ENCODE data around the gene PDLIM4. TPM values are rescaled to one million over a fixed set of nuclear protein-coding genes. Genes with fewer than 3 reads are reported as not detected.

The PDLIM4 gene
- 1 to 10 TPM in 1 of 2 experiments, not detected in 1; 2.3 TPM for total RNA-seq

GRCh38 chr5:132257131-132258101, at the start of gene PDLIM4:
TSS of gene PDLIM4 (plus strand) at chr5:132257696. CDS start at chr5:132257735, 39 bp downstream.
- peaks cover 16% of the 10 kb centered on the region for H3K27me3 Mint-ChIP-seq
- H3K27ac Mint-ChIP-seq, result no peak within 1 kb of the TSS
- no peak within 1 kb of the TSS for H3K4me3 Mint-ChIP-seq
- H3K4me1 Mint-ChIP-seq, result peaks cover 11% of the 10 kb centered on the region
- DNase-seq (peak; percentile 36), ATAC-seq (peak; percentile 28)
- H3K36me3 Mint-ChIP-seq, result no peaks in the 10 kb centered on the region
- CTCF ChIA-PET, result no interaction called here
- H3K9me3 Mint-ChIP-seq (ENCODE audit: low read depth), result no peaks in the 10 kb centered on the region

- Mint-ChIP-seq H3K36me3 (peaks cover 2% of the 10 kb centered on the region), H3K27me3 (no peaks in the 10 kb centered on the region), H3K4me3 (no peak overlapping the region), H3K9me3 (ENCODE audit: low read depth) (no peaks in the 10 kb centered on the region), H3K27ac (no peak overlapping the region), H3K4me1 (peaks cover 4% of the 10 kb centered on the region)
- no peak for ATAC-seq
- no peak for DNase-seq
- CTCF ChIA-PET, result interaction anchor here (1.0 to 1.5 kb wide), 3 partner anchors 11 to 143 kb away, joined by 3 to 4 read pairs (median 3); no protein-coding TSS in a partner anchor
These were observed 49.7 kb upstream of the PDLIM4 start for GRCh38 chr5:132207778-132208177.

GRCh38 chr5:132209131-132209530, 48.4 kb upstream of the PDLIM4 start:
- CTCF ChIA-PET, result interaction anchor here (1.5 kb wide), 1 partner anchor 144 kb away, joined by 4 read pairs; no protein-coding TSS in a partner anchor
- no peak overlapping the region for H3K27ac Mint-ChIP-seq

GRCh38 chr5:132209901-132210545, 47.5 kb upstream of the PDLIM4 start:
- Mint-ChIP-seq H3K27me3 (no peaks in the 10 kb centered on the region), H3K4me3 (no peak overlapping the region), H3K27ac (no peak overlapping the region), H3K9me3 (ENCODE audit: low read depth) (no peaks in the 10 kb centered on the region), H3K36me3 (no peaks in the 10 kb centered on the region), H3K4me1 (peaks cover 4% of the 10 kb centered on the region)
- DNase-seq (no peak), ATAC-seq (no peak)
- CTCF ChIA-PET, result interaction anchor here (0.6 to 1.5 kb wide), 3 partner anchors 28 to 726 kb away, joined by 3 to 6 read pairs (median 3); no protein-coding TSS in a partner anchor

More at GRCh38 chr5:132209131-132209530, 48.4 kb upstream of the PDLIM4 start:
- ATAC-seq (no peak), DNase-seq (no peak)
- no peaks in the 10 kb centered on the region for H3K36me3 Mint-ChIP-seq
- H3K4me1 Mint-ChIP-seq, result peaks cover 4% of the 10 kb centered on the region
- no peaks in the 10 kb centered on the region for H3K9me3 Mint-ChIP-seq (ENCODE audit: low read depth)
- H3K4me3 Mint-ChIP-seq, result no peak overlapping the region
- H3K27me3 Mint-ChIP-seq, result no peaks in the 10 kb centered on the region

GRCh38 chr5:132210944-132211343, 46.6 kb upstream of the PDLIM4 start:
- DNase-seq, result no peak
- Mint-ChIP-seq H3K27me3 (no peaks in the 10 kb centered on the region), H3K36me3 (no peaks in the 10 kb centered on the region)

GRCh38 chr5:132211787-132212186, 45.7 kb upstream of the PDLIM4 start:
- Mint-ChIP-seq H3K27ac (no peak overlapping the region), H3K27me3 (no peaks in the 10 kb centered on the region), H3K4me3 (no peak overlapping the region), H3K9me3 (ENCODE audit: low read depth) (no peaks in the 10 kb centered on the region), H3K36me3 (no peaks in the 10 kb centered on the region), H3K4me1 (peaks cover 4% of the 10 kb centered on the region)
- no peak for DNase-seq
- CTCF ChIA-PET, result interaction anchor here (1.1 to 1.4 kb wide), 2 partner anchors 22 to 27 kb away, joined by 3 to 6 read pairs; no protein-coding TSS in a partner anchor
- ATAC-seq, result no peak

More at GRCh38 chr5:132210944-132211343, 46.6 kb upstream of the PDLIM4 start:
- Mint-ChIP-seq H3K4me3 (no peak overlapping the region), H3K27ac (no peak overlapping the region), H3K4me1 (peaks cover 4% of the 10 kb centered on the region), H3K9me3 (ENCODE audit: low read depth) (no peaks in the 10 kb centered on the region)
- ATAC-seq, result no peak
- CTCF ChIA-PET, result interaction anchor here (1.4 to 1.5 kb wide), 2 partner anchors 28 to 139 kb away, joined by 3 to 6 read pairs; no protein-coding TSS in a partner anchor

- CTCF ChIA-PET, result no interaction called here
- Mint-ChIP-seq H3K9me3 (ENCODE audit: low read depth) (no peaks in the 10 kb centered on the region), H3K4me1 (peaks cover 4% of the 10 kb centered on the region), H3K27me3 (no peaks in the 10 kb centered on the region), H3K4me3 (no peak overlapping the region), H3K36me3 (no peaks in the 10 kb centered on the region), H3K27ac (no peak overlapping the region)
- no peak for ATAC-seq
- DNase-seq, result no peak
These were observed 43.8 kb upstream of the PDLIM4 start for GRCh38 chr5:132213666-132214065.

GRCh38 chr5:132214491-132214890, 43.0 kb upstream of the PDLIM4 start:
- H3K27me3 Mint-ChIP-seq, result no peaks in the 10 kb centered on the region
- DNase-seq (no peak), ATAC-seq (no peak)
- no peaks in the 10 kb centered on the region for H3K36me3 Mint-ChIP-seq
- no peaks in the 10 kb centered on the region for H3K9me3 Mint-ChIP-seq (ENCODE audit: low read depth)
- H3K4me1 Mint-ChIP-seq, result no peaks in the 10 kb centered on the region
- CTCF ChIA-PET, result interaction anchor here (2.5 kb wide), 1 partner anchor 24 kb away, joined by 9 read pairs; no protein-coding TSS in a partner anchor
- no peak overlapping the region for H3K4me3 Mint-ChIP-seq
- no peak overlapping the region for H3K27ac Mint-ChIP-seq

GRCh38 chr5:132215329-132215728, 42.2 kb upstream of the PDLIM4 start:
- CTCF ChIA-PET, result interaction anchor here (2.5 kb wide), 1 partner anchor 23 kb away, joined by 9 read pairs; no protein-coding TSS in a partner anchor
- Mint-ChIP-seq H3K4me3 (no peak overlapping the region), H3K36me3 (no peaks in the 10 kb centered on the region), H3K27me3 (no peaks in the 10 kb centered on the region), H3K27ac (peak overlapping the region; percentile 10), H3K4me1 (no peaks in the 10 kb centered on the region), H3K9me3 (ENCODE audit: low read depth) (no peaks in the 10 kb centered on the region)
- DNase-seq, result no peak
- ATAC-seq, result no peak

- Mint-ChIP-seq H3K27me3 (no peaks in the 10 kb centered on the region), H3K4me3 (no peak overlapping the region), H3K27ac (no peak overlapping the region), H3K9me3 (ENCODE audit: low read depth) (no peaks in the 10 kb centered on the region), H3K4me1 (no peaks in the 10 kb centered on the region), H3K36me3 (no peaks in the 10 kb centered on the region)
- no peak for ATAC-seq
- CTCF ChIA-PET, result interaction anchor here (0.6 kb wide), 1 partner anchor 54 kb away, joined by 3 read pairs; no protein-coding TSS in a partner anchor
- DNase-seq, result no peak
These were observed 39.2 kb upstream of the PDLIM4 start for GRCh38 chr5:132218321-132218720.

- Mint-ChIP-seq H3K4me3 (no peak overlapping the region), H3K27me3 (no peaks in the 10 kb centered on the region), H3K9me3 (ENCODE audit: low read depth) (no peaks in the 10 kb centered on the region), H3K27ac (no peak overlapping the region), H3K4me1 (no peaks in the 10 kb centered on the region), H3K36me3 (no peaks in the 10 kb centered on the region)
- DNase-seq (no peak), ATAC-seq (no peak)
- CTCF ChIA-PET, result interaction anchor here (1.3 kb wide), 1 partner anchor 11 kb away, joined by 3 read pairs; no protein-coding TSS in a partner anchor
These were observed 38.1 kb upstream of the PDLIM4 start for GRCh38 chr5:132219289-132219970.

- ATAC-seq, result peak; percentile 23
- no peak overlapping the region for H3K27ac Mint-ChIP-seq
- CTCF ChIA-PET, result interaction anchor here (1.1 to 1.3 kb wide), 2 partner anchors 12 to 18 kb away, joined by 3 to 4 read pairs; no protein-coding TSS in a partner anchor
- H3K9me3 Mint-ChIP-seq (ENCODE audit: low read depth), result no peaks in the 10 kb centered on the region
- no peaks in the 10 kb centered on the region for H3K36me3 Mint-ChIP-seq
- H3K4me1 Mint-ChIP-seq, result no peaks in the 10 kb centered on the region
- DNase-seq, result no peak
- no peaks in the 10 kb centered on the region for H3K27me3 Mint-ChIP-seq
- H3K4me3 Mint-ChIP-seq, result no peak overlapping the region
These were observed 37.5 kb upstream of the PDLIM4 start for GRCh38 chr5:132219981-132220380.
